NCI-H2227 treated with DMSO at 0.1 percent for 48 hours (cell line): ENCODE results near the gene FKBP1C.

Experiments
- DNase-seq: peaks from one replicate; lab custom pipeline; 2025; lab: John Stamatoyannopoulos, UW

FKBP1C gene

GRCh38 chr6:63261820-63262219 lies 50.6 kb downstream of the FKBP1C start:
- no peak for DNase-seq
